Bronchial epithelial cell (primary cell): ENCODE measurements around the gene C17orf78. TPM values are rescaled to one million over a fixed set of nuclear protein-coding genes. Genes with fewer than 3 reads are reported as not detected.

Experiments used
- DNase-seq: peaks from one replicate; pipeline ENCODE4 v3.0.0-alpha.2; 2010; ENCODE audit warnings: low read depth
- FAIRE-seq: peaks from 2 replicates; lab custom pipeline; 2011; peaks lifted over from hg19 to GRCh38; lab: Jason Lieb, UNC
- H3K27me3 ChIP-seq: 2 replicates; pipeline ENCODE4 v1.5.1; 2011; ENCODE audit warnings: low read length; ENCODE audit not compliant: control insufficient read depth, insufficient read depth
- H3K36me3 ChIP-seq: 2 replicates; pipeline ENCODE4 v1.5.1; 2011; ENCODE audit warnings: low read length; ENCODE audit not compliant: control insufficient read depth, insufficient read depth
- H3K4me3 ChIP-seq: 2 replicates; pipeline ENCODE4 v1.5.1; 2011; ENCODE audit warnings: mild to moderate bottlenecking, low read depth, low read length, control low read depth
- total RNA-seq: library from RNA; depleted of rRNA; stranded (reverse); fragments of >200 nt; gene quantifications from 2 replicates; pipeline ENCODE4 v1.2.1, GENCODE V29; 2014
- TF ChIP-seq, protein P1 (sequence below): IDR thresholded peaks from 2 replicates; pipeline ENCODE4 v1.5.1; 2011; ENCODE audit warnings: mild to moderate bottlenecking, moderate library complexity, low read length, control low read depth, inconsistent platforms; ENCODE audit not compliant: insufficient read depth, severe bottlenecking

Gene C17orf78
- total RNA-seq, 1 donor from 2014 or later: not detected

- TF ChIP-seq, protein P1, sequence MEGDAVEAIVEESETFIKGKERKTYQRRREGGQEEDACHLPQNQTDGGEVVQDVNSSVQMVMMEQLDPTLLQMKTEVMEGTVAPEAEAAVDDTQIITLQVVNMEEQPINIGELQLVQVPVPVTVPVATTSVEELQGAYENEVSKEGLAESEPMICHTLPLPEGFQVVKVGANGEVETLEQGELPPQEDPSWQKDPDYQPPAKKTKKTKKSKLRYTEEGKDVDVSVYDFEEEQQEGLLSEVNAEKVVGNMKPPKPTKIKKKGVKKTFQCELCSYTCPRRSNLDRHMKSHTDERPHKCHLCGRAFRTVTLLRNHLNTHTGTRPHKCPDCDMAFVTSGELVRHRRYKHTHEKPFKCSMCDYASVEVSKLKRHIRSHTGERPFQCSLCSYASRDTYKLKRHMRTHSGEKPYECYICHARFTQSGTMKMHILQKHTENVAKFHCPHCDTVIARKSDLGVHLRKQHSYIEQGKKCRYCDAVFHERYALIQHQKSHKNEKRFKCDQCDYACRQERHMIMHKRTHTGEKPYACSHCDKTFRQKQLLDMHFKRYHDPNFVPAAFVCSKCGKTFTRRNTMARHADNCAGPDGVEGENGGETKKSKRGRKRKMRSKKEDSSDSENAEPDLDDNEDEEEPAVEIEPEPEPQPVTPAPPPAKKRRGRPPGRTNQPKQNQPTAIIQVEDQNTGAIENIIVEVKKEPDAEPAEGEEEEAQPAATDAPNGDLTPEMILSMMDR: no peak
- H3K4me3 ChIP-seq: no peak overlapping the region
- peak; percentile 34 for DNase-seq
- FAIRE-seq: no peak
- H3K27me3 ChIP-seq: no peaks in the 10 kb centered on the region
- H3K36me3 ChIP-seq: no peaks in the 10 kb centered on the region
Observed at GRCh38 chr17:37388266-37388665, 12.5 kb downstream of the C17orf78 start.

DNA sequence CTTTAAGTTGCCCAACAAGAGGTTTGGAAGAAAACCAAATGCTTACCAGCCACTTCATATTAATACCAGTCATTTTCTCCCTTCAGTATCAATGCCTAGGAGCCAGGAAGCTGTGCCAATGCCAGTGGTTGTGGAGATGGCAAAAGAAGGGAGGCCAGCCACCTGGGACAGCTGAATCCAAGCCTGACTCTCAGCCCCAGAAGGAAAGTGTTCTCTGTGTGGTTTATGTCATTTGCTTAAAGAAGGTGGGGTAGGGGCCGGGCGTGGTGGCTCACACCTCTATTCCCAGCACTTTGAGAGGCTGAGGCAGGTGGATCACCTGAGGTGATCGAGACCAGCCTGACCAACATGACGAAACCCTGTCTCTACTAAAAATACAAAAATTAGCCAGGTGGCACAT lies 13.4 kb downstream of the C17orf78 start:
- Histone ChIP-seq H3K36me3 (no peaks in the 10 kb centered on the region), H3K4me3 (no peak overlapping the region), H3K27me3 (no peaks in the 10 kb centered on the region)
- FAIRE-seq: no peak
- DNase-seq: no peak
- TF ChIP-seq, protein P1: no peak

DNA sequence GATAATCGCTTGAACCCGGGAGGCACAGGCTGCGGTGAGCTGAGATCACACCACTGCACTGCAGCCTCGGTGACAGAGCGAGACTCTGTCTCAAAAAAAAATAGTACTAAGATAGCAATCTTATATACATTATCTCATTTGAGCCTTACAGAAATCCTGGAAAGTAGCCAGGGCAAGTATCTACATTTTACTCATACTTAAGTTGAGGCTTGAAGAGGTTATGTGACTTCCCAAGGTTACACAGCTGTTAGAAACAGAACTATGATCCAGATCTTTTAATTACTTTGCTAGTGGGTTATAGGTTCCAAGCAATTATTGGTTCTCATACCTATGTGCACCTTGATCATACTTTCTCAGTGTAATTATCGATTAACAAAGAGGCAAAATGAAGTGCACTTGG lies 15.4 kb downstream of the C17orf78 start:
- Histone ChIP-seq H3K27me3 (no peaks in the 10 kb centered on the region), H3K36me3 (no peaks in the 10 kb centered on the region), H3K4me3 (no peak overlapping the region)
- DNase-seq: no peak
- FAIRE-seq: no peak
- TF ChIP-seq, protein P1: no peak

DNA sequence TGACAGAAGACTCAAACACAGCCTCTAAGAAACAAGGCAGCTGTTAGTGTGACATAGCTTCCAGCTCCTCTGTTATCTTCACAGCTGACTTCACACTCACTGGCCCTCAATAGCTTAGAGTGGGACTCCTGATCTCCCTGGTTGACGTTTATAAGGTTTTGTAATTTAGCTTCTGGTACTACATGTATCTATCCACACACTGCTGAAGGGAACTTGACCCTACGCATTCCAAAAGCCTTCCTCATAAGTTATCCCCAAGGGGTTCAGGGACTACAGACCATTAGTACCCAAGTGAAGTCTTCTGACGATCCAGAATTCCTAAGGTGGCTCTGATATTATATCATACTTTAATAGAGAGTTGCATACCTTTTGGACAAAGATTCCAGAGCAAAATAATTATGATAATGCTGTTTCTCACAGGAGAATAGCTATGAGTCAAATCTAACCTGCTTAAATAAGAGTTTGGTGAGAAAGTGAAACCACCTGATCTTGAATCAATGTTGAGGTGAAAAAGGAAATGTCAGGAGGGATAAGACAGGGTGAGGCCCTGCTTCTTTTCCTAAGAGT lies 16.3 kb downstream of the C17orf78 start:
- Histone ChIP-seq H3K27me3 (no peaks in the 10 kb centered on the region), H3K36me3 (no peaks in the 10 kb centered on the region), H3K4me3 (no peak overlapping the region)
- FAIRE-seq: no peak
- DNase-seq: peak; percentile 42
- TF ChIP-seq, protein P1: no peak

DNA sequence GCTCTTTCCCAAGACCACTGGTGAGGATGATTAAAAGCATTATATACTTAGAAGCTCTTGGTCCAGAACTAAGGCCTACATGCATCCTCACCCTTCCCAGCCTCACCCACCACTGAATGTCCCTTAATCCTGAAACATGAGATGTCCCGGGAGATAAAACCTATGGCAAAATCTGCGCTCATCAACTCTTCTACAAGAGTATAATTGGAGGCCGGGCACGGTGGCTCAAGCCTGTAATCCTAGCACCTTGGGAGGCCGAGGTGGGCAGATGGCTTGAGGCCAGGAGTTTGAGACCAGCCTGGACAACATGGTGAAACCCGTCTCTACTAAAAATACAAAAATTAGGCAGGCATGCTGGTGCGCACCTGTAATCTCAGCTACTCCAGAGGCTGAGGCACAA lies 17.6 kb downstream of the C17orf78 start:
- TF ChIP-seq, protein P1: no peak
- DNase-seq: no peak
- no peaks in the 10 kb centered on the region for H3K36me3 ChIP-seq
- no peaks in the 10 kb centered on the region for H3K27me3 ChIP-seq
- no peak overlapping the region for H3K4me3 ChIP-seq
- no peak for FAIRE-seq

GRCh38 chr17:37399265-37399803 lies 23.5 kb downstream of the C17orf78 start:
- peak; percentile 65 for DNase-seq
- FAIRE-seq: no peak
- TF ChIP-seq, protein P1: no peak
- Histone ChIP-seq H3K36me3 (no peaks in the 10 kb centered on the region), H3K27me3 (no peaks in the 10 kb centered on the region), H3K4me3 (no peak overlapping the region)
